Upper lobe of left lung (tissue), 6 donors: ENCODE measurements around the gene ZDHHC9. TPM values are rescaled to one million over a fixed set of nuclear protein-coding genes. Genes with fewer than 3 reads are reported as not detected.

Experiments used
- ATAC-seq, 2 donors: fragments of 200-7000 bp; cut with Tn5 transposase; one replicate each; pipeline ENCODE4 v1.9.1; 2022; ENCODE audit warnings: mild to moderate bottlenecking in 2 of 2, moderate library complexity in 2 of 2; ENCODE audit not compliant: low FRiP score in 2 of 2
- DNase-seq, 2 donors: peaks; one replicate each; pipeline ENCODE4 v3.0.0-alpha.2; 2019 to 2020
- H3K27ac ChIP-seq, 4 donors: fragments of 200-600 bp; sonication (generic); one replicate each; pipeline ENCODE4 v1.5.1; 2016 to 2019
- H3K27me3 ChIP-seq, 4 donors: fragments of 200-600 bp; sonication (generic); one replicate each; pipeline ENCODE4 v1.5.1; 2017 to 2019
- H3K36me3 ChIP-seq, 4 donors: fragments of 200-600 bp; sonication (generic); one replicate each; pipeline ENCODE4 v1.5.1; 2016 to 2019
- H3K4me1 ChIP-seq, 4 donors: fragments of 200-600 bp; sonication (generic); one replicate each; pipeline ENCODE4 v1.5.1; 2018 to 2019
- H3K4me3 ChIP-seq, 4 donors: fragments of 200-600 bp; sonication (generic); one replicate each; pipeline ENCODE4 v1.5.1; 2017 to 2019; ENCODE audit warnings: mild to moderate bottlenecking in 2 of 4, moderate library complexity in 1 of 4
- H3K9me3 ChIP-seq, 4 donors: fragments of 200-600 bp; sonication (generic); one replicate each; pipeline ENCODE4 v1.5.1; 2018 to 2019
- EP300 ChIP-seq, 4 donors: sonication (generic); formaldehyde crosslinking; IDR thresholded peaks; one replicate each; pipeline ENCODE4 v1.5.1; 2017; ENCODE audit warnings: antibody characterized with exemption in 4 of 4, control low read depth in 2 of 4
- POLR2A ChIP-seq, 4 donors: fragments of 450-650 bp; IDR thresholded peaks; one replicate each; pipeline ENCODE4 v1.5.1; 2016 to 2017; ENCODE audit warnings: antibody characterized with exemption in 4 of 4, mild to moderate bottlenecking in 2 of 4
- POLR2AphosphoS5 ChIP-seq, 2 donors: sonication (generic); formaldehyde crosslinking; IDR thresholded peaks; one replicate each; pipeline ENCODE4 v1.5.1; 2017; ENCODE audit warnings: antibody characterized with exemption in 2 of 2
- WGBS, 2 donors: methylation state at CpG; one replicate each; pipeline ENCODE4 v1.1.5; 2017 to 2018; 5-methylcytosine and 5-hydroxymethylcytosine counted together
- small RNA-seq, 4 donors: library from RNA; depleted of rRNA; stranded (forward); fragments of <200 nt; gene quantifications; one replicate each; pipeline ENCODE3, GENCODE V24; 2016
- total RNA-seq, 6 donors: library from RNA; depleted of rRNA in 4 of 6; stranded (reverse); fragments of >200 nt in 4 of 6; gene quantifications; one replicate each; pipeline versions ENCODE4 v1.1.0 to v1.2.1, GENCODE V29; 2016 to 2021
- TF ChIP-seq, protein P1 (sequence below), 6 experiments: fragments of 450-650 bp in 4 of 6; fragments of 200-600 bp in 2 of 6; sonication (generic) in 2 of 6; IDR thresholded peaks; one replicate each; pipeline ENCODE4 v1.5.1; 2016 to 2019; ENCODE audit warnings: antibody characterized with exemption in 6 of 6
- donor health status: DM: no; HTN: no; CAD: no; lungs with moderate emphysema.
- donor health status: DM: no; HTN: yes; CAD: no; lungs with severe emphysema.

The ZDHHC9 gene
- total RNA-seq, 6 donors from 2014 or later, result 16.8 to 67.8 (median 41.7) TPM

DNA sequence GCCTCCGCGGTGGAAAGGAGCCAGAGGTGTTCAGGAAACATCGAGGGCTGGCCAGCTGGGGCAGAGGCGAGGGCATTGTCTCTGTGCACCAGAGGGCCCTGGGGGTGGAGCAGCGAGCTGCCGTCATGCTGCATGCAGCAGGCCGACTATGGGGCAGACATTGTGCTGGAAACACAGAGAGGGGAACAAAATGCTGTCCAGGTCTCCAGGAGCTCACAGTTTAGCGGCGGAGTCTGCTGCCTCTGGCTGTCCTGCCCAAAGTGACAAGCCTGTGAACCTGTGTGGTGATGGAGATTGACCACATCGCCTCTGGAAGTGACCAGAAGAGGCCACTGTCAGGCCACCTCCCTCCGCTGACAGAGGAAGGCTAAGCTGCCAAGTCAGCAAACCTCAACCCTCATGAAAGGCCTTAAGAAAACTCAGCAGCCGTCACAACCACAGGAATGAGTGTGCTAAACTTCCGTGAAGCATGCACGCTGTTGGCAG, 84.1 kb downstream of the ZDHHC9 start:
- Histone ChIP-seq H3K4me1 (peaks cover 0 to 7% (median 0%) of the 10 kb centered on the region in 4 donors), H3K27ac (peak overlapping the region; percentile 12 to 73 (median 64)), H3K36me3 (no peaks in the 10 kb centered on the region), H3K4me3 (no peak overlapping the region), H3K27me3 (no peaks in the 10 kb centered on the region), H3K9me3 (no peaks in the 10 kb centered on the region)
- 20 to 57% methylated on average over 2 to 14 of the region's 14 CpGs for WGBS, 2 donors
- ATAC-seq (peak; percentile 56 to 85), DNase-seq (peak in 1 of 2 donors; percentile 67)
- peak in 1 of 2 donors; percentile 17 for TF ChIP-seq POLR2AphosphoS5 (IDR thresholded peaks at IDR 0.05)
- TF ChIP-seq EP300 (IDR thresholded peaks at IDR 0.05), result no peak
- TF ChIP-seq, protein P1, sequence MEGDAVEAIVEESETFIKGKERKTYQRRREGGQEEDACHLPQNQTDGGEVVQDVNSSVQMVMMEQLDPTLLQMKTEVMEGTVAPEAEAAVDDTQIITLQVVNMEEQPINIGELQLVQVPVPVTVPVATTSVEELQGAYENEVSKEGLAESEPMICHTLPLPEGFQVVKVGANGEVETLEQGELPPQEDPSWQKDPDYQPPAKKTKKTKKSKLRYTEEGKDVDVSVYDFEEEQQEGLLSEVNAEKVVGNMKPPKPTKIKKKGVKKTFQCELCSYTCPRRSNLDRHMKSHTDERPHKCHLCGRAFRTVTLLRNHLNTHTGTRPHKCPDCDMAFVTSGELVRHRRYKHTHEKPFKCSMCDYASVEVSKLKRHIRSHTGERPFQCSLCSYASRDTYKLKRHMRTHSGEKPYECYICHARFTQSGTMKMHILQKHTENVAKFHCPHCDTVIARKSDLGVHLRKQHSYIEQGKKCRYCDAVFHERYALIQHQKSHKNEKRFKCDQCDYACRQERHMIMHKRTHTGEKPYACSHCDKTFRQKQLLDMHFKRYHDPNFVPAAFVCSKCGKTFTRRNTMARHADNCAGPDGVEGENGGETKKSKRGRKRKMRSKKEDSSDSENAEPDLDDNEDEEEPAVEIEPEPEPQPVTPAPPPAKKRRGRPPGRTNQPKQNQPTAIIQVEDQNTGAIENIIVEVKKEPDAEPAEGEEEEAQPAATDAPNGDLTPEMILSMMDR (IDR thresholded peaks at IDR 0.05), result peak in 2 of 6 experiments; percentile 9 to 15

DNA sequence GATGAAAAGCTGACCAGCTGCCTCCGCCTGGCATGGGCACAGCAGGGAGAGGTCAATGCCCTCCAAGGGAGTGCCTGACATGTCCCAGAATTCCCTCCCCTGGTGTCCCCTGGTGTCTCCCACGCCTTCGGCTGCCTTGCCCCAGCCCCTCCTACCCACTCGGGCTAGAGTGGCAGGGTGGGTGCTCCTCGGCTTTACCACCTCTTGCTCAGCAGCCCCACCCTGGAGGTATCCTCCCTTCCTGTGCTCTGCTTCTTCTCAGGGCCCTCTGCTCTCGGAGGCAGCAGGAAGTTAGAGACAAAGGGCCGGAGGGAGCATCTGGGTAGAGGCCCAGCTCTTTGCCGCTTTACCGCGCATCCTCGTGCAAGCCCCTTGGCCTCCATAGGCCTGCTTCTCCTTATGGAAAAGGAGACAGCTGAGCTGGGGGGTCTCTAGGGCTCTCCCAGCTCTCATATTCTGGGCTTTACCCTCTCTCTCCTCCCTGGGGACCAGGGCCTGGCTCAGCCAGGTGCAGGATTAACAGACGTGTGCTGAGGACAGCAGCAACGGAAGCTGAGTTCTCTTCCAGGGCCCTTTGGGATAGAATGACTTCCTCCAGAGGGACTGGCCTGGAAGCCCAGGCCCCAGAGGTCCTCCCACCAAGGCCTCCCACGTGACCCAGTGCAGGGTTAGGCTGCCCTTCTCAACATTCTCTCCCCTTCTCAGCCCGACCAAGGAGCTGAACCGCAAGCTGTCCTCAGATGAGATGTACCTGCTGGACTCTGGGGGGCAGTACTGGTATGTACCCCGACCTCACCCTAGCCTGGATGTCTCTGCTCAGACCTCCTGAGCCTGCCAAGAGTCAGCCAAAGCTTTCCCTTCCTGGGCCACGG, 87.7 kb downstream of the ZDHHC9 start:
- Histone ChIP-seq H3K4me3 (no peak overlapping the region), H3K9me3 (no peaks in the 10 kb centered on the region), H3K27ac (peak overlapping the region in 1 of 4 donors; percentile 9), H3K27me3 (no peaks in the 10 kb centered on the region), H3K36me3 (no peaks in the 10 kb centered on the region), H3K4me1 (peaks cover 0 to 7% (median 0%) of the 10 kb centered on the region in 4 donors)
- TF ChIP-seq POLR2A (IDR thresholded peaks at IDR 0.05), result no peak
- no peak for TF ChIP-seq EP300 (IDR thresholded peaks at IDR 0.05)
- TF ChIP-seq, protein P1 (IDR thresholded peaks at IDR 0.05), result no peak
- no peak for TF ChIP-seq POLR2AphosphoS5 (IDR thresholded peaks at IDR 0.05)
- no peak for ATAC-seq
- DNase-seq, result no peak
- 69% methylated on average over 18 of the region's 18 CpGs; no CpG with 5 or more reads in 1 of the 2 donors for WGBS, 2 donors

DNA sequence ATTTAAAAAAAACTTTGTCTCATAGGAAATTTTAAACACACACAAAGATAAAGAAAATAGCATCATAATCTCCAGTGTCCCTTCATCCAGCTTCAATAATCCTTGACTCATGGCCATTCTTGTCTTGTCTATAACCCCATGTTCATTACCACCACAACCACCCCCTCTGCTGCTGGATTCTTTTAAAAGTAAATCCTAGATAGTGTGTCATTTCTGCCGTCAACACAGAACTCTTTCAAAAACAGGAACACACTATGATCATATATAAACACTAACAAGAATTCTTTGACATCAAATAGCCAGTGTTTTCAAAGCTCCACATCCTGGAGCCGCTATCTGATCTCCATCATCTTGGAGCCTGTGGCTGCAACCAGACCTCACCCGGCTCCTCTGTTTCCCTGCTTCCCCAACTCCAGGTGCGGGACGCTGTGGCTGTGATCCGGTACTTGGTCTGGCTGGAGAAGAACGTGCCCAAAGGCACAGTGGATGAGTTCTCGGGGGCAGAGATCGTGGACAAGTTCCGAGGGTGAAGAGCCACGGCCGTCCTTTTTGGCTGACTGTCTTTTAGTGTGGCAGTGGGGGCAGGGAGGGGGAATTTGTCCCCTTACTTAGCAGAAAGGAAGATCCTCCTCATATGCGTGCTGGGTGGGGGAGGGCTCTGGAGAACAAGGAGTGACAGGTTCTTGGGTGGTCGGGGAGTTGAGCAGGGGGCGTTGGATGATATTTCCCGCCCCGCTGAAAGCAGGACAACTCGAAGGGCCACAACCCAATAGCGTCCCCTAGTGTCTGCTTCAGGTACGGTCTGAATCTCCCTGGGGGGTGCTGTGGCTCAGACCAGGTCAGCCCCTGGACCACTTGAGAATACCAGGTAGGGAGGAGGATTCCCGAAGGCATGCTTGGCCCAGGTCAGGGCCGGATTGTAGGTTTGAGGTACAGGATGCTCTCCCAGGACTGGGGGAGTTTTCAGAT, 89.3 kb downstream of the ZDHHC9 start:
- 48 to 67% methylated on average over 10 to 22 of the region's 22 CpGs for WGBS, 2 donors
- TF ChIP-seq POLR2A (IDR thresholded peaks at IDR 0.05), result no peak
- TF ChIP-seq, protein P1 (IDR thresholded peaks at IDR 0.05), result peak in 1 of 6 experiments; percentile 16
- no peak for ATAC-seq

More for the DNA sequence above, 89.3 kb downstream of the ZDHHC9 start:
- H3K4me1 ChIP-seq, result peaks cover 0 to 4% (median 0%) of the 10 kb centered on the region in 4 donors
- no peak overlapping the region for H3K27ac ChIP-seq
- no peaks in the 10 kb centered on the region for H3K36me3 ChIP-seq
- H3K9me3 ChIP-seq, result no peaks in the 10 kb centered on the region
- no peaks in the 10 kb centered on the region for H3K27me3 ChIP-seq
- no peak for DNase-seq
- H3K4me3 ChIP-seq, result no peak overlapping the region

Small RNA genes within 50 kb of the gene (small RNA-seq; reads per million reads assigned to genes)
- gene RF00017, result 0 reads per million in 4 donors

Other genes starting within 250 kb of the ZDHHC9 start
- gene APLN, start 188.9 kb downstream of the ZDHHC9 start, total RNA-seq, result 10 to 100 TPM in 1 of 6 donors, 1 to 10 TPM in 3, under 1 TPM in 1, not detected in 1; 0.49 to 14.2 (median 1.7) TPM
- 1 to 10 TPM in 3 of 6 donors, under 1 TPM in 1, not detected in 2; 0.91 to 5.1 (median 2.5) TPM for gene XPNPEP2, start 104.9 kb downstream of the ZDHHC9 start, total RNA-seq
- gene SASH3, start 63.9 kb downstream of the ZDHHC9 start, total RNA-seq, result 10 to 100 TPM; 21.5 to 60.3 (median 37.9) TPM
- 10 to 100 TPM in 5 of 6 donors, 1 to 10 TPM in 1; 9.5 to 17.7 (median 15.5) TPM for gene UTP14A, start 62.3 kb upstream of the ZDHHC9 start, total RNA-seq
- 10 to 100 TPM in 4 of 6 donors, 1 to 10 TPM in 2; 3.2 to 21.4 (median 11.2) TPM for gene BCORL1, start 138.7 kb upstream of the ZDHHC9 start, total RNA-seq